ENCODE measurements around the gene ATP1A1. TPM values are rescaled to one million over a fixed set of nuclear protein-coding genes. Genes with fewer than 3 reads are reported as not detected.

ATP1A1 gene
- total RNA-seq, 1 experiment from 2014 or later, result 239 TPM

DNA sequence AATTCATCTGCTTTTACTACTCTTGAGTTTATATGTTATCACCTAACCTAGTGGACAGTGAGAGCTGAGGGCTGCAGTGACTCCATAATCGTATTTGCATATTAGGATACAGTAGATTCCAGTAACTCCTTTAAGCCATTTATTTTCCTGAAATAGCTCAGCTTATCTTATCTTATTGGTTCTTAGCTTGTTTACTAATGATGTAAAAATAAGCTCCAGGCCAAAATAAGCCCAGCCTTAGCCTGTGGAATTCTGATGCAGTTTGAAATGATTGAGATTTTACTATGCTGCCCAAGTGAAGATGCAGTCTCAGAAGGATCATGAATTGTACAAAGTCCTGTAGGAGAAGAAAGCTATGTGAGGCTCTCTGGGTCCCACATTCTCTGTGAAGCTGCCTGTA, 18.1 kb downstream of the ATP1A1 start:
- H3K27me3 Mint-ChIP-seq (ENCODE audit: low read depth), result no peaks in the 10 kb centered on the region

More for the DNA sequence above, 18.1 kb downstream of the ATP1A1 start:
- Histone ChIP-seq H3K79me2 (ENCODE audit: insufficient read depth, low read length) (0 out of 2 replicates have a peak, but pooled peaks cover 1% of the 10 kb centered on the region), H3K23ac (ENCODE audit: insufficient read length, low read depth, low read length) (no peak overlapping the region), H3K4me1 (ENCODE audit: insufficient read depth, low read length) (no peaks in the 10 kb centered on the region), H2AK5ac (ENCODE audit: insufficient read length, low read length) (no peak overlapping the region), H3K18ac (ENCODE audit: insufficient read length, low read depth, low read length) (no peak overlapping the region), H3K56ac (ENCODE audit: insufficient read length, low read depth, low read length) (no peak overlapping the region), H2BK5ac (ENCODE audit: insufficient read length, low read length) (no peak overlapping the region), H3K4me2 (ENCODE audit: insufficient read depth, insufficient read length, low read length) (no peak overlapping the region), H3K4ac (ENCODE audit: low read depth, low read length) (no peak overlapping the region), H4K5ac (ENCODE audit: insufficient read length, low read depth, low read length) (no peak overlapping the region), H3K27me3 (ENCODE audit: insufficient read depth, low read length) (no peaks in the 10 kb centered on the region), H3K27ac (ENCODE audit: insufficient read length, low read depth, low read length) (no peak overlapping the region), H3T11ph (ENCODE audit: low read length) (no peak overlapping the region), H2BK15ac (ENCODE audit: low read depth, low read length) (no peak overlapping the region), H3K23me2 (ENCODE audit: insufficient read length, low read depth, low read length, poor library complexity, severe bottlenecking) (no peaks in the 10 kb centered on the region), H2BK12ac (ENCODE audit: insufficient read length, low read depth, low read length) (no peak overlapping the region), H3K14ac (ENCODE audit: insufficient read depth, low read length) (no peak overlapping the region), H2AFZ (ENCODE audit: low read length) (no peak overlapping the region), H2BK20ac (ENCODE audit: low read depth, low read length, poor library complexity, severe bottlenecking) (no peak overlapping the region), H3K9ac (ENCODE audit: extremely low read depth, insufficient read length, low read length) (no peak overlapping the region), H3K9me3 (ENCODE audit: control insufficient read depth, low read depth, low read length) (peaks cover 15% of the 10 kb centered on the region), H4K91ac (ENCODE audit: insufficient read length, low read depth, low read length) (no peak overlapping the region), H4K8ac (replicated peaks; ENCODE audit: insufficient read length, low read depth, low read length) (no peak overlapping the region), H4K20me1 (ENCODE audit: control insufficient read depth, insufficient read depth, insufficient read length) (no peaks in the 10 kb centered on the region), H2BK120ac (ENCODE audit: low read depth, low read length, poor library complexity, severe bottlenecking) (no peak overlapping the region), H3K79me1 (ENCODE audit: insufficient read depth, low read depth, low read length, poor library complexity, severe bottlenecking) (peaks cover 3% of the 10 kb centered on the region)
- peaks cover 72 to 96% (median 96%) of the 10 kb centered on the region in 3 experiments for H3K36me3 Mint-ChIP-seq (ENCODE audit: insufficient read depth in 1 of 3, low read depth in 3 of 3)
- no peak overlapping the region for H3K27ac Mint-ChIP-seq
- TF ChIP-seq, protein P1, sequence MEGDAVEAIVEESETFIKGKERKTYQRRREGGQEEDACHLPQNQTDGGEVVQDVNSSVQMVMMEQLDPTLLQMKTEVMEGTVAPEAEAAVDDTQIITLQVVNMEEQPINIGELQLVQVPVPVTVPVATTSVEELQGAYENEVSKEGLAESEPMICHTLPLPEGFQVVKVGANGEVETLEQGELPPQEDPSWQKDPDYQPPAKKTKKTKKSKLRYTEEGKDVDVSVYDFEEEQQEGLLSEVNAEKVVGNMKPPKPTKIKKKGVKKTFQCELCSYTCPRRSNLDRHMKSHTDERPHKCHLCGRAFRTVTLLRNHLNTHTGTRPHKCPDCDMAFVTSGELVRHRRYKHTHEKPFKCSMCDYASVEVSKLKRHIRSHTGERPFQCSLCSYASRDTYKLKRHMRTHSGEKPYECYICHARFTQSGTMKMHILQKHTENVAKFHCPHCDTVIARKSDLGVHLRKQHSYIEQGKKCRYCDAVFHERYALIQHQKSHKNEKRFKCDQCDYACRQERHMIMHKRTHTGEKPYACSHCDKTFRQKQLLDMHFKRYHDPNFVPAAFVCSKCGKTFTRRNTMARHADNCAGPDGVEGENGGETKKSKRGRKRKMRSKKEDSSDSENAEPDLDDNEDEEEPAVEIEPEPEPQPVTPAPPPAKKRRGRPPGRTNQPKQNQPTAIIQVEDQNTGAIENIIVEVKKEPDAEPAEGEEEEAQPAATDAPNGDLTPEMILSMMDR (conservative IDR thresholded peaks at IDR 0.05), result no peak
- H3K4me3 Mint-ChIP-seq, result no peak overlapping the region
- no peaks in the 10 kb centered on the region for H3K4me1 Mint-ChIP-seq
- WGBS (ENCODE audit: extremely low coverage, insufficient read length, low lambda C conversion rate), result no CpG with 5 or more reads among the region's 1 CpG
- no peak for DNase-seq
- H3K9me3 Mint-ChIP-seq, result peaks cover 0 to 1% of the 10 kb centered on the region in 2 experiments; a peak in 1 of 5 replicates

All from H9 (cell line).